Activated gamma-delta T cell treated with Interleukin-2 at 50 U/mL for 16 hours (primary cell): ENCODE data around the gene C1GALT1.
A peak's percentile ranks its signal among the peaks of the same experiment; 100 is the strongest.
"Not testable (repeated sequence)": the region's sequence is repeated elsewhere in the genome, so short reads cannot be mapped to it uniquely, and the experiment has no call there.

Experiments
- DNase-seq: peaks from one replicate; pipeline ENCODE4 v3.0.0-alpha.2; 2020

C1GALT1 gene

GRCh38 chr7:7182156-7183060 lies at the start of gene C1GALT1:
C1GALT1 (plus strand) TSS chr7:7182544; CDS start chr7:7234320, 51,776 bp downstream.
- peak; percentile 98 for DNase-seq

- no peak for DNase-seq
Measured at GRCh38 chr7:7134046-7134445, 48.3 kb upstream of the C1GALT1 start.

- no peak for DNase-seq
Measured at GRCh38 chr7:7135074-7135473, 47.3 kb upstream of the C1GALT1 start.

- not testable (repeated sequence) for DNase-seq
Measured at GRCh38 chr7:7135924-7136323, 46.4 kb upstream of the C1GALT1 start.

- no peak for DNase-seq
Measured at GRCh38 chr7:7136466-7137381, 45.6 kb upstream of the C1GALT1 start.

- DNase-seq, result no peak
Measured at GRCh38 chr7:7138897-7139296, 43.4 kb upstream of the C1GALT1 start.

GRCh38 chr7:7143404-7143803 lies 38.9 kb upstream of the C1GALT1 start:
- DNase-seq, result not testable (repeated sequence)

- DNase-seq, result not testable (repeated sequence)
Measured at GRCh38 chr7:7145151-7145550, 37.2 kb upstream of the C1GALT1 start.

- no peak for DNase-seq
Measured at GRCh38 chr7:7146837-7147236, 35.5 kb upstream of the C1GALT1 start.

GRCh38 chr7:7148798-7149481 lies 33.4 kb upstream of the C1GALT1 start:
- no peak for DNase-seq

GRCh38 chr7:7151285-7151684 lies 31.1 kb upstream of the C1GALT1 start:
- DNase-seq, result no peak

GRCh38 chr7:7151865-7152264 lies 30.5 kb upstream of the C1GALT1 start:
- no peak for DNase-seq

GRCh38 chr7:7152315-7152714 lies 30.0 kb upstream of the C1GALT1 start:
- DNase-seq, result no peak

- DNase-seq, result not testable (repeated sequence)
Measured at GRCh38 chr7:7154355-7154754, 28.0 kb upstream of the C1GALT1 start.

GRCh38 chr7:7156663-7157062 lies 25.7 kb upstream of the C1GALT1 start:
- no peak for DNase-seq

- DNase-seq, result peak; percentile 60
Measured at GRCh38 chr7:7157177-7157886, 25.0 kb upstream of the C1GALT1 start.

GRCh38 chr7:7157887-7158271 lies 24.5 kb upstream of the C1GALT1 start:
- no peak for DNase-seq

- no peak for DNase-seq
Measured at GRCh38 chr7:7159063-7159658, 23.2 kb upstream of the C1GALT1 start.

GRCh38 chr7:7164591-7164990 lies 17.8 kb upstream of the C1GALT1 start:
- no peak for DNase-seq

- DNase-seq, result no peak
Measured at GRCh38 chr7:7165372-7165771, 17.0 kb upstream of the C1GALT1 start.

GRCh38 chr7:7166318-7166717 lies 16.0 kb upstream of the C1GALT1 start:
- DNase-seq, result no peak

GRCh38 chr7:7169296-7169695 lies 13.0 kb upstream of the C1GALT1 start:
- no peak for DNase-seq
